WI38 (cell line): ENCODE results near the gene KLF8.

Experiments
- H3K4me3 ChIP-seq: 2 replicates; pipeline ENCODE4 v1.5.1; 2011; ENCODE audit warnings: low read depth, mild to moderate bottlenecking, control low read depth, low read length
- TF ChIP-seq, protein P1 (sequence below): IDR thresholded peaks from 2 replicates; pipeline ENCODE4 v1.5.1; 2012; ENCODE audit warnings: low read depth, mild to moderate bottlenecking, control low read depth, low read length

KLF8 gene

DNA sequence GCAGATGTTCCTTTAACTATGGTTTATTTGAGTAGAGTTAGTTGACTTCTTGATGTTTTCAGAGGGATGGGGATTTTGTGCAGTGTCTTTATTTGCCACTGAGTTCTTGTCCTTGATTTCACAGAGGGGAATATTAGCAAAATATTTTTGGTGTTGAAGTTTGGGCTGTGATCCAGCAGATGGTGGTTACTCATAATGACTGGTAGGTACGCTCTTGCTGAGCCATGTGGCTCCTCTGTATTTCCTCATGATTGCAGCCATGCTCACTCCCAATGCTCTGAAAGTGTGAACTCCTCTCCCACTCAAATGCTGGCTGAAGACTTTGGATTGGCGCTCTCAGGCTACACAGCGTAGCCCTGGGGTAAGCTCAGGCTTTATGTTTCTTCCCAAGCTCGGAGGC, 77.7 kb downstream of the KLF8 start:
- no peak overlapping the region for H3K4me3 ChIP-seq
- TF ChIP-seq, protein P1, sequence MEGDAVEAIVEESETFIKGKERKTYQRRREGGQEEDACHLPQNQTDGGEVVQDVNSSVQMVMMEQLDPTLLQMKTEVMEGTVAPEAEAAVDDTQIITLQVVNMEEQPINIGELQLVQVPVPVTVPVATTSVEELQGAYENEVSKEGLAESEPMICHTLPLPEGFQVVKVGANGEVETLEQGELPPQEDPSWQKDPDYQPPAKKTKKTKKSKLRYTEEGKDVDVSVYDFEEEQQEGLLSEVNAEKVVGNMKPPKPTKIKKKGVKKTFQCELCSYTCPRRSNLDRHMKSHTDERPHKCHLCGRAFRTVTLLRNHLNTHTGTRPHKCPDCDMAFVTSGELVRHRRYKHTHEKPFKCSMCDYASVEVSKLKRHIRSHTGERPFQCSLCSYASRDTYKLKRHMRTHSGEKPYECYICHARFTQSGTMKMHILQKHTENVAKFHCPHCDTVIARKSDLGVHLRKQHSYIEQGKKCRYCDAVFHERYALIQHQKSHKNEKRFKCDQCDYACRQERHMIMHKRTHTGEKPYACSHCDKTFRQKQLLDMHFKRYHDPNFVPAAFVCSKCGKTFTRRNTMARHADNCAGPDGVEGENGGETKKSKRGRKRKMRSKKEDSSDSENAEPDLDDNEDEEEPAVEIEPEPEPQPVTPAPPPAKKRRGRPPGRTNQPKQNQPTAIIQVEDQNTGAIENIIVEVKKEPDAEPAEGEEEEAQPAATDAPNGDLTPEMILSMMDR, result no peak

DNA sequence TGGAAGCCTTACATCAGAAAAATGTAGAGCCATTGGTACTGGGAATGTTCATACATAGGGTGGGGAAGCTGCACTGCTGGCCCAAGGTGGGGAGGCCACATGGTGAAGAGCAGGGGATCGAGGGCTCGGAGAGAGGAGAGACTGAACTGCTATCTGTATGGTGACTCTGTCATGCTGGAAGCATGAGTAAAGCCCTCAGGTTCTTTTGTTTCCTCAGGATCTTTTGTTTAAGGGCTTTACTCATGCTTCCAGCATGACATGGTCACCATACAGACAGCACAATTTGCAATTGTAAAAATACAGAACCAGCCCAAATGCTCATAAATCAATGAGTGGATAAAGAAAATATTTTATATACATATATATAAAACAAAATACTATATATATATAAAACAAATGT, 78.4 kb downstream of the KLF8 start:
- H3K4me3 ChIP-seq, result no peak overlapping the region
- TF ChIP-seq, protein P1, result no peak

DNA sequence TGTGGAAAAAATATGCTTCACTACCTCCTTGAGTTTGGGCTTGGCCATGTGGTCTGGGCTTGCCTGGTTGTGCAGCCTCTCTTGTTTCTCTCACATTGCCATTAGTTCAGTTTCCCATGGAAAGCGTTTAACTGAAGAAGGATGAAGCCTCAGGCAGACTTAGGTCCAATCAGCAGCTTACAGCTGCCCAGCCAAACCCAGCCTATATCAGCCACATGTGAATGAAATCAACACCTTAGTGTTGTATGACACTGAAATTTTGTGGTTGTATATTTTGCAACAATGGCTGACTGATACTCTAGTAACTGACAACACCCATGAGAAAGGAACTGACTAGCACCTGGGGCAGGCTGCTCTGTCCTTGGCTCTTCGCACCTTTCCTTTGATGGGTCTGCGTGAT, 81.2 kb downstream of the KLF8 start:
- TF ChIP-seq, protein P1, result no peak
- H3K4me3 ChIP-seq, result no peak overlapping the region

DNA sequence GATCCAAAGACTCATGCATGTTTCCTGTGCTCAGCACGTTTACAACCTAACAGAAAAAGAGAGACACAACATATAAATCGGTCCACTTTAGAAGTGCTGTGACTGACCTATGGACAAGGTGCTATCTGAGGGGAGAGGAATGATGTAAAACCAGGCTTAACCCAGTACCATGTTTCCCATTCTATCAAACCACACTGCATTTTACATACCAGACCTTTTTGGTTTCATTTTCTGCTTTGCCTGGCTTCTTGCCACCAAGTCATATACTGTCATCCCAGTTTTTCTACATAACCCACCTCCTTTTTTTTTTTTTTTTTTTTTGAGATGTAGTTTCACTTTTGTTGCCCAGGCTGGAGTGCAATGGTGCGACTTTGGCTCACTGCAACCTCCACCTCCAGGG, 82.2 kb downstream of the KLF8 start:
- H3K4me3 ChIP-seq, result no peak overlapping the region
- TF ChIP-seq, protein P1, result no peak

DNA sequence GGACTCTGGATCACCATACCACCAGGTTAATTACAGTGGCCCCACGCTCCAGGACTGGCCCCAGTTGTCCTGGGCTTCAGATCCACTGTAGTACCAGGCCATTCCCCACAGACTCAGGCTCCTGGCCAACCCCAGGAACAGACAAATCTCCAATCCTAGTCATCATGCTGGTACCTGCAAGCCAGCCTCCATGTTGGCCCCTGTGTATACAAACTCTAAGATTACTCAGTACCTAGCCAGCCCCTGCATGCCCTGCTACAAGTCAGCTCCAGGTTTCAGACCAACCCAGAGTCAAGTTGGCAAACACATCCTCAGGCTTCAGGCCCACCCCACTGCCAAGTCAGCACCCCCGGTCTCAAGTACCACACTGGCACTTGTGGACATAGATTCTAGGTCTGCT, 85.9 kb downstream of the KLF8 start:
- TF ChIP-seq, protein P1, result no peak
- no peak overlapping the region for H3K4me3 ChIP-seq

DNA sequence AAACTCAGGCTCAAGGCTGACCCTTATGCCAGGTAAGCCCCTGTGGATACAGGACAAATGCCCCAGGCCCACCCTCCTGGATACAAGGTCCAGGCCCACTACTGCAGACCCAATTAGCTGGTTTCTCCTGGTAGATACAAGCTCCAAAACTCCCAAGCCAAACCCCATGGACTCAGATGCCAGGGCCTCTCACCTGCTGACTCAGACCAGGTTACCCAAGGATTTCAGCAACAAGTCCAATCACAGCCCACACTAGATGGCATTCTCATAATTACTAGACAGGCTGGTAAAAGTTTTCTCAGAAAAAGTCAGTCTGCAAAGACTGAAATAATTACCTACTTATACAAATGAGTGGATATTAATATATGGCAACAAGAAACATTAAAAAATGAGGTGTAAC, 87.0 kb downstream of the KLF8 start:
- TF ChIP-seq, protein P1, result no peak
- H3K4me3 ChIP-seq, result no peak overlapping the region
